GM21529 (cell line): ENCODE results near the gene CNTNAP2.
"Not testable (repeated sequence)": the region's sequence is repeated elsewhere in the genome, so short reads cannot be mapped to it uniquely, and the experiment has no call there.

Experiments used
- ATAC-seq: cut with Tn5 transposase; IDR thresholded peaks from one replicate; pipeline ENCODE4 v1.9.1; 2021; ENCODE audit not compliant: unreplicated experiment

The CNTNAP2 gene

GRCh38 chr7:147595042-147595441, 1478.4 kb downstream of the CNTNAP2 start:
- no peak for ATAC-seq

GRCh38 chr7:147598687-147599086, 1482.1 kb downstream of the CNTNAP2 start:
- not testable (repeated sequence) for ATAC-seq

GRCh38 chr7:147605323-147605722, 1488.7 kb downstream of the CNTNAP2 start:
- ATAC-seq, result no peak

- ATAC-seq, result no peak
These were observed 1490.7 kb downstream of the CNTNAP2 start for GRCh38 chr7:147607157-147607800.

- ATAC-seq, result no peak
These were observed 1494.8 kb downstream of the CNTNAP2 start for GRCh38 chr7:147611431-147611830.

- ATAC-seq, result no peak
These were observed 1518.7 kb downstream of the CNTNAP2 start for GRCh38 chr7:147635288-147635687.

GRCh38 chr7:147636553-147636952, 1520.0 kb downstream of the CNTNAP2 start:
- ATAC-seq, result no peak

GRCh38 chr7:147638566-147638965, 1522.0 kb downstream of the CNTNAP2 start:
- ATAC-seq, result no peak

GRCh38 chr7:147639037-147639436, 1522.4 kb downstream of the CNTNAP2 start:
- no peak for ATAC-seq

- no peak for ATAC-seq
These were observed 1523.2 kb downstream of the CNTNAP2 start for GRCh38 chr7:147639751-147640150.

- ATAC-seq, result no peak
These were observed 1524.2 kb downstream of the CNTNAP2 start for GRCh38 chr7:147640821-147641220.

GRCh38 chr7:147646568-147646967, 1530.0 kb downstream of the CNTNAP2 start:
- no peak for ATAC-seq

GRCh38 chr7:147650991-147651390, 1534.4 kb downstream of the CNTNAP2 start:
- ATAC-seq, result no peak

GRCh38 chr7:147651601-147652000, 1535.0 kb downstream of the CNTNAP2 start:
- no peak for ATAC-seq

- no peak for ATAC-seq
These were observed 1536.9 kb downstream of the CNTNAP2 start for GRCh38 chr7:147653456-147653855.

GRCh38 chr7:147658392-147658967, 1541.9 kb downstream of the CNTNAP2 start:
- ATAC-seq, result no peak

- ATAC-seq, result no peak
These were observed 1542.7 kb downstream of the CNTNAP2 start for GRCh38 chr7:147659036-147659995.

- no peak for ATAC-seq
These were observed 1547.9 kb downstream of the CNTNAP2 start for GRCh38 chr7:147664541-147664940.

- ATAC-seq, result no peak
These were observed 1554.2 kb downstream of the CNTNAP2 start for GRCh38 chr7:147670759-147671158.

GRCh38 chr7:147674705-147675104, 1558.1 kb downstream of the CNTNAP2 start:
- no peak for ATAC-seq

GRCh38 chr7:147678943-147679342, 1562.3 kb downstream of the CNTNAP2 start:
- no peak for ATAC-seq

- ATAC-seq, result no peak
These were observed 1564.9 kb downstream of the CNTNAP2 start for GRCh38 chr7:147681530-147681929.
